ENCODE results near the gene SPDL1. TPM values are rescaled to one million over a fixed set of nuclear protein-coding genes. Genes with fewer than 3 reads are reported as not detected.
A peak's percentile ranks its signal among the peaks of the same experiment; 100 is the strongest.

SPDL1 gene
- polyA plus RNA-seq, 3 donors: 34.9 to 45.8 (median 36.2) TPM

- DNase-seq: no peak
Measured at GRCh38 chr5:169627551-169627950, 44.0 kb downstream of the SPDL1 start.

- no peak for DNase-seq
Measured at GRCh38 chr5:169628892-169629291, 45.3 kb downstream of the SPDL1 start.

- DNase-seq: no peak
Measured at GRCh38 chr5:169629847-169630548, 46.4 kb downstream of the SPDL1 start.

- DNase-seq: no peak
Measured at GRCh38 chr5:169631360-169631759, 47.8 kb downstream of the SPDL1 start.

- DNase-seq: no peak
Measured at GRCh38 chr5:169632946-169633345, 49.4 kb downstream of the SPDL1 start.

GRCh38 chr5:169634606-169635005 is 51.0 kb downstream of the SPDL1 start:
- no peak for DNase-seq

GRCh38 chr5:169635936-169636335 is 52.4 kb downstream of the SPDL1 start:
- DNase-seq: no peak

GRCh38 chr5:169636477-169637084 is 53.0 kb downstream of the SPDL1 start:
- DNase-seq: no peak

GRCh38 chr5:169637085-169637548 is 53.5 kb downstream of the SPDL1 start, which contains the start of gene DOCK2:
Gene DOCK2 (plus strand): TSS chr5:169637275. CDS start chr5:169637327, 52 bp downstream.
- no peak for DNase-seq

GRCh38 chr5:169637549-169638121 is 54.1 kb downstream of the SPDL1 start:
- no peak for DNase-seq

- DNase-seq: peak; percentile 64
Measured at GRCh38 chr5:169641253-169641652, 57.7 kb downstream of the SPDL1 start.

GRCh38 chr5:169646856-169647255 is 63.3 kb downstream of the SPDL1 start:
- no peak for DNase-seq

GRCh38 chr5:169647566-169647965 is 64.0 kb downstream of the SPDL1 start:
- peak; percentile 9 for DNase-seq

- DNase-seq: no peak
Measured at GRCh38 chr5:169648725-169649310, 65.2 kb downstream of the SPDL1 start.

- no peak for DNase-seq
Measured at GRCh38 chr5:169649486-169649885, 65.9 kb downstream of the SPDL1 start.

- DNase-seq: no peak
Measured at GRCh38 chr5:169650701-169651331, 67.2 kb downstream of the SPDL1 start.

- no peak for DNase-seq
Measured at GRCh38 chr5:169651526-169651925, 68.0 kb downstream of the SPDL1 start.

- DNase-seq: no peak
Measured at GRCh38 chr5:169652057-169652456, 68.5 kb downstream of the SPDL1 start.

- DNase-seq: no peak
Measured at GRCh38 chr5:169653091-169653490, 69.5 kb downstream of the SPDL1 start.
